NCI-H82 treated with DMSO at 0.1 percent for 48 hours (cell line): ENCODE results near the gene ESR1.

ENCODE experiments used
- DNase-seq: peaks from one replicate; lab custom pipeline; 2025; ENCODE audit not compliant: unreplicated experiment; lab: John Stamatoyannopoulos, UW

ESR1 gene

GRCh38 chr6:151807513-151808370, at the start of gene ESR1:
TSS of gene ESR1 (plus strand) at chr6:151807682. CDS start at chr6:151807913, 231 bp downstream.
- no peak for DNase-seq

GRCh38 chr6:151760486-151760885, 47.0 kb upstream of the ESR1 start:
- DNase-seq, result no peak

GRCh38 chr6:151761851-151762250, 45.6 kb upstream of the ESR1 start:
- no peak for DNase-seq

GRCh38 chr6:151762817-151763216, 44.7 kb upstream of the ESR1 start:
- DNase-seq, result no peak

GRCh38 chr6:151763303-151763702, 44.2 kb upstream of the ESR1 start:
- no peak for DNase-seq

GRCh38 chr6:151763938-151764680, 43.4 kb upstream of the ESR1 start:
- DNase-seq, result no peak

- DNase-seq, result peak; percentile 69
These were observed 42.0 kb upstream of the ESR1 start for GRCh38 chr6:151765444-151765886.

GRCh38 chr6:151772446-151772845, 35.0 kb upstream of the ESR1 start:
- no peak for DNase-seq

- DNase-seq, result no peak
These were observed 34.1 kb upstream of the ESR1 start for GRCh38 chr6:151773382-151773781.

GRCh38 chr6:151782560-151782959, 24.9 kb upstream of the ESR1 start:
- no peak for DNase-seq

GRCh38 chr6:151783692-151784091, 23.8 kb upstream of the ESR1 start:
- DNase-seq, result no peak

- no peak for DNase-seq
These were observed 22.9 kb upstream of the ESR1 start for GRCh38 chr6:151784441-151785214.

GRCh38 chr6:151796842-151797530, 10.5 kb upstream of the ESR1 start:
- no peak for DNase-seq

GRCh38 chr6:151803743-151804142, 3.7 kb upstream of the ESR1 start:
- DNase-seq, result no peak

GRCh38 chr6:151804585-151805285, 2.7 kb upstream of the ESR1 start:
- DNase-seq, result no peak

GRCh38 chr6:151805286-151805840, 2.1 kb upstream of the ESR1 start:
- DNase-seq, result no peak

- DNase-seq, result no peak
These were observed 547 bp upstream of the ESR1 start for GRCh38 chr6:151806757-151807512.

- DNase-seq, result no peak
These were observed 1.1 kb downstream of the ESR1 start for GRCh38 chr6:151808371-151809241.
